Epithelial cell of alveolus of lung (primary cell): ENCODE results near the gene PSMA5. TPM values are rescaled to one million over a fixed set of nuclear protein-coding genes. Genes with fewer than 3 reads are reported as not detected.

ENCODE experiments used
- total RNA-seq: library from RNA; depleted of rRNA; stranded (reverse); fragments of >200 nt; gene quantifications from 2 replicates; pipeline ENCODE4 v1.2.1, GENCODE V29; 2015

Gene PSMA5
- 22.8 and 71.2 TPM in 2 replicates for total RNA-seq

DNA sequence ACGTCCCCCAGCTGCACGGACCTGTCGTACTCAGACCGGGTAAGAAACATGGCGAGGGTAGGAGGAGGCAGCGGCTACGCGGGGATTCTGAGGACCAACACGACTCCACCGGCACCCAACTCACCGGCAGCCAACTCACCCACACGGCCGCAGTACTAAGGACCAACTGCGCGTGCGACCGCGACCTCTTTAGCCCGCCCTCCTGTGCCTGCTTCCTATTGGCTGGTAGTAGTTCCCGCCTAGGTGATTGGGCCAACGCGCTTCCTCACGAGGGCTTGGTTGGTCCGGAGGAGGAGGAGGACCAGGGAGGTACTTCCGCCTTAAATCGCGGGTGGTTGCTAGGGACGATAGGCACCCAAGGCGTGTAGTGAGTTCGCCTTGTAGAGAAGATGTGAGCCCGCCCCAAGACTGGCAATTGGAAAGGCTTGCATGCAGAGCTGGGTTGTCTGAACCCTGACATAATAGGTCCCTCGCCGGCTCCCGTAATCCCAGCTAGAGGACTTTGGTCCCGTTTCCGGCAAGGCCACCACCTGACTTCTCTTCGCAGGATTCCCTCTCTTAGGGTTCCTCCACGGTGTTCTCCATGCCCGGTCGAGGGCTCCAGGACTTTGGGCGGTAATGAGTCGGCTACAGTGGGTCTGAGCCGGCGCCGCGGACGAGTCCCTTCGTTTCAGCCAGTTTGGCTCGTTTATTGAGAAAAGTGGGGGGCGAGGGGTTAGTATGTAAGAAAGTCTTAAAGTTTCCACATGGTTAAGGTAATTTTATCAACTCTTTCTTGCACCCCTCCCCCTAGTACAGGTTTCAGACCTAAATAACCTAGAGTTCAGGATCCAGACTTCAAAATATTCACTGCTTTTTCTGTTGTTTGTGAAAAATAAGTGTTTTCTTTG, at the start of gene PSMA5:
PSMA5 (minus strand) TSS at position 168 of the 890 bp plus-strand sequence; CDS start at position 50, 118 bp downstream.

DNA sequence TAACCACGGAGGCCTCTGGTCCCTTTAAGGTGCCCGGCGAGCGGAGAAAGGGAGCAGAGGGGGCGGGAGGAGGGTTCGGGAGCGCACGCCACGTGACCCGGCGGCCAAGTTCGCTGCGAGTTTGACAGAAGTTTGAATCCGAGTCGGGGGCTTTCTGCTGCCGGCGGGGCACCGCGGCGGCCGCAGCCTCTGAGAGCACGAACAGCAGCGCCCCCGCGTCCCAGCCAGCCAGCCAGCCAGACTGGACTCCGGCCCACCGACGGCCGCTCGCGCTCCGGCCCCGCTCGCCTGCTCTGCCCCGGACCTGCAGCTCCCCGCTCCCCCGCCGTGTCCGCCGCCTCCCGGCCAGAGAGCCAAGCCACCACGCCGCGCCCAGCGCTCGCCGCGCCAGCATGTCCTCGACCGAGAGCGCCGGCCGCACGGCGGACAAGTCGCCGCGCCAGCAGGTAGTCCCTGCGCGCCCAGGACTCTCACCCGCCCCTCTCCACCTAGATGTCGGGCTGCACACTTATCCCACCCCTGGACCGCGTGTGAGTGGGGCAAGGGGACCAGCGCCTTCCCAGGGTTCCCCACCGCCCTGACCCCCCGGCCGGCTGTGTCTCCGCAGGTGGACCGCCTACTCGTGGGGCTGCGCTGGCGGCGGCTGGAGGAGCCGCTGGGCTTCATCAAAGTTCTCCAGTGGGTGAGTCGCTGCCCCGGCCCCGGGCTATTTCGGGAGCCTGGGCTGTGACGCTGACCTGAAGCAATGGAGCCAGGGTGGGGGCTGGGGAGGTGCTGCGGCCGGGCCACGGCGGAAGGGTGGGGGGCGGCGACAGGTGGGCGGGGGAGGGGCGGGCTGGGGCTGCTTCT, 40.4 kb upstream of the PSMA5 start, which contains the start of gene SYPL2:
SYPL2 (plus strand) TSS at position 95 of the 849 bp plus-strand sequence; CDS start at position 393, 298 bp downstream.

DNA sequence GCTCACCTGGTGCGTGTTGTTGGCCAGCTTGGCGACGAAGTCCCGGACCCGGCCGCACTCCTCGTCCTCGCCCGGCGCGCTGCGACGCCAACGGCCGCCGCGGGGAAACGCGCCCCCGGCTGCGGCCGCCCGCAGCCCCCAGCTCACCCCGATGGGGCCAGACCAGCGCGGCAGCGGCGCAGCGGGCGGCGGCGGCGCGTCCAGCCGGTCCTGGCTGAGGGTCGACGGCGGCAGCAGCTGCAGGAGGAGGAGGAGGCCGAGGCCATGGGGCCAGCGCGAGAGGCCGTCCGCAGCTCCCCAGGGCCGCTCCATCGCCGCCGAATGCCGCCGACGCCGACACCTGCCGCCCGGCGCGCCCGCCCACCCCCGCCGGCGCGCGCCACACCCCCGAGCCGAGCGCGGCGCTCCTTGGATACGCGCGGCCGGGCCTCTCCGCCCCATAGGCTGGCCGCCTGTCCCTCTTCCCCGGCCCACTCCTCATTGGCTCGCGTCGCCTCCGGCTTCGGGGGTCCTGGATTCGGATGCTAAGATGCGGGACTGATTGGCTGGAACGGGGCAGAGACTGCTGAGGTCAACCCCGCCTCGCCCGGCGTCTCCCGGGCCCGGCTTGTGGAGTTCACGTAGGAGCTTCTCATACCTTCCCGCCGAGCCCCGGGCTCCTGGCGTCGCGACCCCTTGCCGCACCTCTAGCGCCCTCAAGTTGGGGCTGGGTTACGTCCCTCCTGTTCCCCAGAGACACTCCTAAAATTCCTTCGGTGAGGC, 28.5 kb downstream of the PSMA5 start, which contains the start of gene SORT1:
SORT1 (minus strand) TSS at position 338 of the 762 bp plus-strand sequence; CDS start at position 312, 26 bp downstream.

Other genes starting within 250 kb of the PSMA5 start
- gene SARS1, start 212.5 kb downstream of the PSMA5 start, total RNA-seq: 183 and 298 TPM in 2 replicates
- 1.8 and 7.7 TPM in 2 replicates for gene CELSR2, start 176.9 kb downstream of the PSMA5 start, total RNA-seq
- gene PSRC1, start 143.3 kb downstream of the PSMA5 start, total RNA-seq: 16.8 and 31.3 TPM in 2 replicates
- not detected in 2 replicates for gene MYBPHL, start 119.4 kb downstream of the PSMA5 start, total RNA-seq
- 8.9 and 10.2 TPM in 2 replicates for gene SORT1, start 28.5 kb downstream of the PSMA5 start, total RNA-seq
- under 0.01 and 0.32 TPM in 2 replicates for gene SYPL2, start 40.1 kb upstream of the PSMA5 start, total RNA-seq
- gene ATXN7L2, start 57.5 kb upstream of the PSMA5 start, total RNA-seq: 4.7 and 6.5 TPM in 2 replicates
- gene CYB561D1, start 67.6 kb upstream of the PSMA5 start, total RNA-seq: 3.5 and 5.1 TPM in 2 replicates
- gene AMIGO1, start 83.3 kb upstream of the PSMA5 start, total RNA-seq: 0.78 and 2.0 TPM in 2 replicates
- gene GPR61, start 113.4 kb upstream of the PSMA5 start, total RNA-seq: not detected in 2 replicates
- 7.4 and 10.5 TPM in 2 replicates for gene GNAI3, start 122.2 kb upstream of the PSMA5 start, total RNA-seq
- 0.32 TPM in 1 of 2 replicates, not detected in the other for gene GNAT2, start 193.2 kb upstream of the PSMA5 start, total RNA-seq
- gene AMPD2, start 193.4 kb upstream of the PSMA5 start, total RNA-seq: 49.8 and 108 TPM in 2 replicates
- gene GSTM4, start 229.7 kb upstream of the PSMA5 start, total RNA-seq: 22.8 and 30.3 TPM in 2 replicates
- 23.4 and 31.6 TPM in 2 replicates for gene GSTM2, start 241.6 kb upstream of the PSMA5 start, total RNA-seq